Left lung (tissue), 10 donors: ENCODE results near the gene DOCK3. TPM values are rescaled to one million over a fixed set of nuclear protein-coding genes. Genes with fewer than 3 reads are reported as not detected.

Experiments
- ATAC-seq: fragments of 200-7000 bp; cut with Tn5 transposase; one replicate; pipeline ENCODE4 v1.9.1; 2020; ENCODE audit warnings: moderate library complexity
- DNase-seq, 4 donors: peaks; one replicate each; pipeline ENCODE4 v3.0.0-alpha.2; 2013 to 2020
- H3K27ac ChIP-seq, 2 donors: fragments of 200-600 bp; sonication (generic) in 1 of 2; one replicate each; pipeline versions ENCODE4 v1.5.0 to v1.8.0; 2020 to 2021
- H3K27me3 ChIP-seq, 2 donors: fragments of 200-600 bp; sonication (generic) in 1 of 2; one replicate each; pipeline versions ENCODE4 v1.5.0 to v1.8.0; 2020 to 2021
- H3K36me3 ChIP-seq, 2 donors: fragments of 200-600 bp; sonication (generic) in 1 of 2; one replicate each; pipeline versions ENCODE4 v1.5.0 to v1.8.0; 2020 to 2021
- H3K4me1 ChIP-seq, 2 donors: fragments of 200-600 bp; one replicate each; pipeline ENCODE4 v1.8.0; 2021
- H3K4me3 ChIP-seq, 2 donors: fragments of 200-600 bp; sonication (generic) in 1 of 2; one replicate each; pipeline versions ENCODE4 v1.5.0 to v1.8.0; 2020 to 2021; ENCODE audit warnings: mild to moderate bottlenecking in 1 of 2
- H3K9me3 ChIP-seq, 2 donors: fragments of 200-600 bp; sonication (generic) in 1 of 2; one replicate each; pipeline versions ENCODE4 v1.5.0 to v1.8.0; 2020 to 2021
- CTCF ChIP-seq, 2 donors: fragments of 200-600 bp; sonication (generic) in 1 of 2; IDR thresholded peaks; one replicate each; pipeline versions ENCODE4 v1.5.0 to v1.8.0; 2021; ENCODE audit warnings: antibody characterized with exemption in 2 of 2
- intact Hi-C, 2 donors: fragments of 100-400 bp; cut with DNase I; formaldehyde crosslinking; loops; one replicate each; pipeline versions ENCODE4 v1.11.2 to v1.14.2; 2022
- polyA plus RNA-seq, 6 donors: library from polyadenylated mRNA; unstranded; fragments of 120-200 nt; gene quantifications; one replicate each; pipeline ENCODE4 v1.2.1, GENCODE V29; 2013; ENCODE audit not compliant: insufficient read length in 6 of 6
- total RNA-seq, 2 donors: library from RNA; stranded (reverse); fragmentation: NEBNext Ultra II Directional; extraction: Animal tissue kit (Norgen Biotek cat#: 25700); gene quantifications; one replicate each; pipeline ENCODE4 v1.2.1, GENCODE V29; 2021
- donor health status: DM: no; HTN: yes; CAD: no.
- donor health status: DM: no; HTN: no; CAD: no.

Gene DOCK3
- total and polyA plus RNA-seq, 8 donors: 0.34 to 2.2 (median 1.8) TPM

- intact Hi-C loops: no loop called here
- H3K9me3 ChIP-seq: no peaks in the 10 kb centered on the region
- H3K4me1 ChIP-seq: no peaks in the 10 kb centered on the region
- TF ChIP-seq CTCF (IDR thresholded peaks at IDR 0.05): no peak
- H3K4me3 ChIP-seq: no peak overlapping the region
- no peaks in the 10 kb centered on the region for H3K36me3 ChIP-seq
- no peaks in the 10 kb centered on the region for H3K27me3 ChIP-seq
- no peak for ATAC-seq
- DNase-seq: no peak
- H3K27ac ChIP-seq: no peak overlapping the region
These were observed 549.6 kb downstream of the DOCK3 start for GRCh38 chr3:51224283-51224682.

GRCh38 chr3:51224843-51225242, 550.1 kb downstream of the DOCK3 start:
- ATAC-seq (no peak), DNase-seq (no peak)
- Histone ChIP-seq H3K4me1 (no peaks in the 10 kb centered on the region), H3K27ac (no peak overlapping the region), H3K36me3 (no peaks in the 10 kb centered on the region), H3K27me3 (no peaks in the 10 kb centered on the region), H3K9me3 (no peaks in the 10 kb centered on the region), H3K4me3 (no peak overlapping the region)
- TF ChIP-seq CTCF (IDR thresholded peaks at IDR 0.05): no peak
- intact Hi-C loops: no loop called here

DNA sequence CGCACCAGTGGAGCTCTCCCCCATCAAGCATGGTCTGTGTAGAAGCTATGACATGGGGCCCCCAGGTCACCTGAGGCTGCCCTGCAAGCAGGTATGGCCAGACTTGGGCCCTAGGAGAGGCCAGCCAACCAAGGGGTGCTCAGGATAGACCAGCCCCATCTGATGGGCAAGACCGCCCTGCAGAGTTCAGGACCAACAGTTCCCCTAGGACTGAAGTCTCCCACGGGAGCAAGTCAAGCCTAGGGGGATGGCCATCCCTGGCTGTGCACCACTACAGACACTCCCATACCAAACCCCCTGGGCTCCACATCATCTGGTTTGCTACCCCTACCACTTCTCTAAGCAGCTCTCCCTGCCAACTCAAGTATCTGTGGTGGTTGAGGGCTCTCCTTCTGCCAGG, 568.2 kb downstream of the DOCK3 start:
- Histone ChIP-seq H3K4me1 (peaks cover 0 to 7% of the 10 kb centered on the region in 2 donors), H3K9me3 (no peaks in the 10 kb centered on the region), H3K36me3 (no peaks in the 10 kb centered on the region), H3K27ac (no peak overlapping the region), H3K4me3 (no peak overlapping the region), H3K27me3 (no peaks in the 10 kb centered on the region)
- no peak for DNase-seq
- no peak for TF ChIP-seq CTCF (IDR thresholded peaks at IDR 0.05)
- no peak for ATAC-seq
- intact Hi-C loops: no loop called here

GRCh38 chr3:51243924-51244323, 569.2 kb downstream of the DOCK3 start:
- Histone ChIP-seq H3K4me3 (no peak overlapping the region), H3K27ac (no peak overlapping the region), H3K27me3 (no peaks in the 10 kb centered on the region), H3K9me3 (no peaks in the 10 kb centered on the region), H3K4me1 (peaks cover 0 to 7% of the 10 kb centered on the region in 2 donors), H3K36me3 (no peaks in the 10 kb centered on the region)
- no peak for ATAC-seq
- intact Hi-C loops: no loop called here
- TF ChIP-seq CTCF (IDR thresholded peaks at IDR 0.05): no peak
- DNase-seq: no peak

- no peak for ATAC-seq
- no peak for TF ChIP-seq CTCF (IDR thresholded peaks at IDR 0.05)
These were observed 571.1 kb downstream of the DOCK3 start for GRCh38 chr3:51245867-51246266.

More at GRCh38 chr3:51245867-51246266, 571.1 kb downstream of the DOCK3 start:
- DNase-seq: no peak
- H3K9me3 ChIP-seq: no peaks in the 10 kb centered on the region
- no peak overlapping the region for H3K27ac ChIP-seq
- H3K27me3 ChIP-seq: no peaks in the 10 kb centered on the region
- intact Hi-C loops: no loop called here
- peaks cover 0 to 7% of the 10 kb centered on the region in 2 donors for H3K4me1 ChIP-seq
- no peaks in the 10 kb centered on the region for H3K36me3 ChIP-seq
- H3K4me3 ChIP-seq: no peak overlapping the region
